K562 (cell line): Measurements from ENCODE around the gene NUP62. TPM values are rescaled to one million over a fixed set of nuclear protein-coding genes. Genes with fewer than 3 reads are reported as not detected.
A peak's percentile ranks its signal among the peaks of the same experiment; 100 is the strongest.

Experiments
- BCL6 ChIP-seq: fragments of 250-450 bp; sonication (Bioruptor Pico); IDR thresholded peaks from 2 replicates; pipeline ENCODE4 v1.4.0; 2020
- E2F1 ChIP-seq: sonication (generic); formaldehyde crosslinking; IDR thresholded peaks from 2 replicates; pipeline ENCODE4 v1.8.1; 2023; ENCODE audit warnings: mild to moderate bottlenecking, missing genetic modification reagents, moderate library complexity
- FUS ChIP-seq: fragments of 200-400 bp; formaldehyde crosslinking; optimal IDR thresholded peaks from 2 replicates; pipeline ENCODE3; 2017; ENCODE audit warnings: low read depth, low read length
- GATA2 ChIP-seq: sonication (generic); formaldehyde crosslinking; IDR thresholded peaks from 2 replicates; pipeline ENCODE4 v1.4.0; 2020; ENCODE audit warnings: mild to moderate bottlenecking, missing genetic modification reagents
- GTF2F1 ChIP-seq: IDR thresholded peaks from 2 replicates; pipeline ENCODE4 v1.6.1; 2011; ENCODE audit warnings: low read depth, low read length, improper control_type of control experiment
- HMG20A ChIP-seq: fragments of 450-650 bp; formaldehyde crosslinking; conservative IDR thresholded peaks from 2 replicates; pipeline ENCODE4 v1.4.0; 2020; ENCODE audit warnings: mild to moderate bottlenecking, mixed read lengths
- HSF4 ChIP-seq: fragments of 250-450 bp; sonication (Bioruptor Pico); IDR thresholded peaks from 2 replicates; pipeline ENCODE4 v2.1.2; 2022; ENCODE audit warnings: mild to moderate bottlenecking, moderate library complexity, borderline replicate concordance
- KAT2B ChIP-seq: IDR thresholded peaks from one replicate; pipeline ENCODE4 v1.6.1; 2012; ENCODE audit warnings: low read depth, mild to moderate bottlenecking, control low read depth, inconsistent platforms, low read length, moderate library complexity
- MAFF ChIP-seq: IDR thresholded peaks from 2 replicates; pipeline ENCODE4 v1.6.1; 2012; ENCODE audit warnings: low read length, improper control_type of control experiment
- MCM3 ChIP-seq: fragments of 450-650 bp; IDR thresholded peaks from 2 replicates; pipeline ENCODE4 v1.6.1; 2016
- NONO ChIP-seq, 2 experiments: fragments of 200-400 bp in 1 of 2; fragments of 450-650 bp in 1 of 2; formaldehyde crosslinking in 1 of 2; IDR thresholded peaks; 2 replicates each; pipeline ENCODE4 v1.6.1; 2017; ENCODE audit warnings: low read depth in 2 of 2, mild to moderate bottlenecking in 2 of 2, moderate library complexity in 2 of 2, low read length in 1 of 2
- NUFIP1 ChIP-seq: fragments of 450-650 bp; IDR thresholded peaks from 2 replicates; pipeline ENCODE4 v1.6.1; 2018; ENCODE audit not compliant: partially characterized antibody
- PRMT5 ChIP-seq: sonication (generic); formaldehyde crosslinking; IDR thresholded peaks from 2 replicates; pipeline ENCODE4 v1.5.0; 2020; ENCODE audit warnings: missing genetic modification reagents
- PTRF ChIP-seq: fragments of 450-650 bp; IDR thresholded peaks from 2 replicates; pipeline ENCODE4 v1.6.1; 2016; ENCODE audit warnings: mild to moderate bottlenecking, missing genetic modification characterization, missing compliant biosample characterization
- SAFB ChIP-seq: fragments of 200-400 bp; formaldehyde crosslinking; IDR thresholded peaks from 2 replicates; pipeline ENCODE4 v1.6.1; 2017; ENCODE audit warnings: low read depth, low read length, borderline replicate concordance
- SNRNP70 ChIP-seq: fragments of 200-400 bp; formaldehyde crosslinking; optimal IDR thresholded peaks from 2 replicates; pipeline ENCODE3; 2017; ENCODE audit warnings: low read depth, low read length
- SREBF1 ChIP-seq: fragments of 150-350 bp; IDR thresholded peaks from 2 replicates; pipeline ENCODE4 v1.6.1; 2014; ENCODE audit warnings: antibody characterized with exemption, low read depth, low read length, borderline replicate concordance
- ZBTB43 ChIP-seq: sonication (generic); formaldehyde crosslinking; IDR thresholded peaks from 2 replicates; pipeline ENCODE4 v1.8.0; 2023; ENCODE audit warnings: mild to moderate bottlenecking, missing genetic modification reagents
- ZNF140 ChIP-seq: fragments of 250-450 bp; sonication (Bioruptor Pico); IDR thresholded peaks from 2 replicates; pipeline ENCODE4 v1.8.0; 2021; ENCODE audit warnings: moderate library complexity, mild to moderate bottlenecking, inconsistent platforms
- ZNF263 ChIP-seq: sonication (generic); formaldehyde crosslinking; IDR thresholded peaks from 2 replicates; pipeline ENCODE4 v1.8.0; 2022; ENCODE audit warnings: mild to moderate bottlenecking, missing genetic modification reagents, borderline replicate concordance
- polyA plus RNA-seq, 8 experiments: library from polyadenylated mRNA; depleted of rRNA in 4 of 8; stranded (reverse) in 5 of 8; unstranded in 3 of 8; fragments of >200 nt; fragmentation: Nextera tagmentation in 2 of 8; fragmentation: Illumina TruSeq in 1 of 8; extraction: Ambion mirVana in 2 of 8; extraction: Trizol in 1 of 8; gene quantifications; 2 replicates each; pipeline versions ENCODE4 v1.2.1 to v1.2.3, GENCODE V29; 2011 to 2014; ENCODE audit warnings: inconsistent platforms in 1 of 8, missing spikeins in 1 of 8
- total RNA-seq, 7 experiments: library from RNA; depleted of rRNA in 6 of 7; stranded (reverse); fragments of >200 nt in 6 of 7; fragmentation: Illumina TruSeq in 2 of 7; extraction: Trizol in 2 of 7; gene quantifications; 2 replicates each; pipeline versions ENCODE4 v1.2.1 to v1.2.3, GENCODE V29; 2011 to 2021; ENCODE audit warnings: low replicate concordance in 1 of 7
- TF ChIP-seq, protein P1 (sequence below): fragments of 250-450 bp; sonication (Bioruptor Pico); IDR thresholded peaks from 2 replicates; pipeline ENCODE4 v1.9.0; 2021; ENCODE audit warnings: mild to moderate bottlenecking, inconsistent platforms
- TF ChIP-seq, protein P2 (sequence below): fragments of 250-450 bp; sonication (Bioruptor Pico); IDR thresholded peaks from 2 replicates; pipeline ENCODE4 v1.8.0; 2021; ENCODE audit warnings: moderate library complexity, mild to moderate bottlenecking, inconsistent platforms
- TF ChIP-seq, protein P3 (sequence below): fragments of 250-450 bp; sonication (Bioruptor Pico); IDR thresholded peaks from 2 replicates; pipeline ENCODE4 v1.4.0; 2020; ENCODE audit warnings: mild to moderate bottlenecking, moderate library complexity, borderline replicate concordance

Gene NUP62
- total and polyA plus RNA-seq, 9 of the 15 experiments (the other 6 are each of a cell fraction or from before 2014, with no cell fraction given), result 16.9 to 109 (median 66.0) TPM

GRCh38 chr19:49864890-49865289 is 64.4 kb downstream of the NUP62 start (continued):
- TF ChIP-seq SNRNP70 (no peak), PRMT5 (CRISPR knock-in tag) (no peak), KAT2B (no peak), ZBTB43 (CRISPR knock-in tag) (no peak), MCM3 (no peak), NONO (IDR thresholded peaks at IDR 0.05; ENCODE audit: low read depth in 2 of 2, low read length in 1 of 2) (no peak), ZNF263 (CRISPR knock-in tag) (no peak), FUS (no peak), BCL6 (CRISPR knock-in tag) (no peak), NUFIP1 (no peak), SAFB (no peak), HSF4 (CRISPR knock-in tag) (no peak), GTF2F1 (0 out of 2 replicates have a peak, but pooled peaks have one; percentile 21), GATA2 (CRISPR knock-in tag) (peak; percentile 3; the same call in 1 of the 2 replicates), SREBF1 (no peak), E2F1 (CRISPR knock-in tag) (no peak), ZNF140 (CRISPR knock-in tag) (no peak), MAFF (no peak), HMG20A (CRISPR knock-in tag) (no peak), PTRF (tag) (no peak)
- TF ChIP-seq, protein P1, sequence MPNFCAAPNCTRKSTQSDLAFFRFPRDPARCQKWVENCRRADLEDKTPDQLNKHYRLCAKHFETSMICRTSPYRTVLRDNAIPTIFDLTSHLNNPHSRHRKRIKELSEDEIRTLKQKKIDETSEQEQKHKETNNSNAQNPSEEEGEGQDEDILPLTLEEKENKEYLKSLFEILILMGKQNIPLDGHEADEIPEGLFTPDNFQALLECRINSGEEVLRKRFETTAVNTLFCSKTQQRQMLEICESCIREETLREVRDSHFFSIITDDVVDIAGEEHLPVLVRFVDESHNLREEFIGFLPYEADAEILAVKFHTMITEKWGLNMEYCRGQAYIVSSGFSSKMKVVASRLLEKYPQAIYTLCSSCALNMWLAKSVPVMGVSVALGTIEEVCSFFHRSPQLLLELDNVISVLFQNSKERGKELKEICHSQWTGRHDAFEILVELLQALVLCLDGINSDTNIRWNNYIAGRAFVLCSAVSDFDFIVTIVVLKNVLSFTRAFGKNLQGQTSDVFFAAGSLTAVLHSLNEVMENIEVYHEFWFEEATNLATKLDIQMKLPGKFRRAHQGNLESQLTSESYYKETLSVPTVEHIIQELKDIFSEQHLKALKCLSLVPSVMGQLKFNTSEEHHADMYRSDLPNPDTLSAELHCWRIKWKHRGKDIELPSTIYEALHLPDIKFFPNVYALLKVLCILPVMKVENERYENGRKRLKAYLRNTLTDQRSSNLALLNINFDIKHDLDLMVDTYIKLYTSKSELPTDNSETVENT (CRISPR knock-in tag), result no peak
- TF ChIP-seq, protein P2, sequence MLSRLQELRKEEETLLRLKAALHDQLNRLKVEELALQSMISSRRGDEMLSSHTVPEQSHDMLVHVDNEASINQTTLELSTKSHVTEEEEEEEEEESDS (CRISPR knock-in tag), result no peak
- TF ChIP-seq, protein P3, sequence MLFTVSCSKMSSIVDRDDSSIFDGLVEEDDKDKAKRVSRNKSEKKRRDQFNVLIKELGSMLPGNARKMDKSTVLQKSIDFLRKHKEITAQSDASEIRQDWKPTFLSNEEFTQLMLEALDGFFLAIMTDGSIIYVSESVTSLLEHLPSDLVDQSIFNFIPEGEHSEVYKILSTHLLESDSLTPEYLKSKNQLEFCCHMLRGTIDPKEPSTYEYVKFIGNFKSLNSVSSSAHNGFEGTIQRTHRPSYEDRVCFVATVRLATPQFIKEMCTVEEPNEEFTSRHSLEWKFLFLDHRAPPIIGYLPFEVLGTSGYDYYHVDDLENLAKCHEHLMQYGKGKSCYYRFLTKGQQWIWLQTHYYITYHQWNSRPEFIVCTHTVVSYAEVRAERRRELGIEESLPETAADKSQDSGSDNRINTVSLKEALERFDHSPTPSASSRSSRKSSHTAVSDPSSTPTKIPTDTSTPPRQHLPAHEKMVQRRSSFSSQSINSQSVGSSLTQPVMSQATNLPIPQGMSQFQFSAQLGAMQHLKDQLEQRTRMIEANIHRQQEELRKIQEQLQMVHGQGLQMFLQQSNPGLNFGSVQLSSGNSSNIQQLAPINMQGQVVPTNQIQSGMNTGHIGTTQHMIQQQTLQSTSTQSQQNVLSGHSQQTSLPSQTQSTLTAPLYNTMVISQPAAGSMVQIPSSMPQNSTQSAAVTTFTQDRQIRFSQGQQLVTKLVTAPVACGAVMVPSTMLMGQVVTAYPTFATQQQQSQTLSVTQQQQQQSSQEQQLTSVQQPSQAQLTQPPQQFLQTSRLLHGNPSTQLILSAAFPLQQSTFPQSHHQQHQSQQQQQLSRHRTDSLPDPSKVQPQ, result no peak
